PC-3 (cell line): ENCODE data around the gene BCO1.

ENCODE experiments used
- CTCF ChIP-seq: fragments of 300-600 bp; sonication (generic); conservative IDR thresholded peaks from 2 replicates; pipeline ENCODE4 v1.5.1; 2017; ENCODE audit warnings: antibody characterized with exemption, low read depth, mild to moderate bottlenecking, low read length
- EZH2 ChIP-seq: fragments of 300-600 bp; sonication (generic); IDR thresholded peaks from one replicate; pipeline ENCODE4 v1.6.1; 2017; ENCODE audit warnings: antibody characterized with exemption, mild to moderate bottlenecking, low read length; ENCODE audit not compliant: unreplicated experiment

DNA sequence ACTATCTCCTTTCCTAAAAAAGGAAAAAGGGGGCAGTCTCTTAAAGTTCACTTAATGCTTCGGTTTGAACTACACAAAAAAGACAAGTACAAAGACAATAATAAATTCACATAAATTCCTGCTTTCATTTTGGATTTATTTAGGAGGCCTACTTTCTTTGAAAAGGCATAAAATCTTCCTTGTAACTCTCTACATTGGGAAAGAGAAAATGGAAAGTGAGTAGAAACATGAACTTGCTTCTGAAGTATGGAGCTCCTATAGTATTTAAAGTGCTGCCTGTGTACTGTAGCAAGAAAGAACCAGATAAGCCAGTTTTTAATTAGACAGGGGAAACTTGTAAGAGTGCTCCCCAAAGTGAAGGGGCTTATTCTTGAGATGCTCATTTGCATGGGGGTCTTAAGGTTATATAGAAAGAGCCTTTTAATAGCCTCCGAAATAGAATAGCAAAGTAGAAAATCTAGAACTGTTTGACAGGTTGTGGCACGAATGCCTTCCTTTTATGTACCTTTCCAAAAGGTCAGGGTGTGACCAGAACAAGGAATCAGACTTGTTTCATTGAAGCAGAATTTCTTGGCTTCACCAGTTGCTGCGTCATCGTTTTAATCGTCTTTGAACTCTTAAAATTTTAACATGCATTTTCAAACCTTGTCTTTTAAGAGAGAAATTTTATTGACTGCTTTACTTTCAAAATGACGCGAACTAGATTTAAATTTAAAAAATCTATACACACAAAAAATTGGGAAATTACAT is 89.1 kb downstream of the BCO1 start:
- TF ChIP-seq CTCF (no peak), EZH2 (no peak)
